HG03066 (cell line): Measurements from ENCODE around the gene VCX3B.
"Not testable (repeated sequence)": the region's sequence is repeated elsewhere in the genome, so short reads cannot be mapped to it uniquely, and the experiment has no call there.

Source experiments
- ATAC-seq: cut with Tn5 transposase; IDR thresholded peaks from one replicate; pipeline ENCODE4 v1.9.1; 2021; ENCODE audit warnings: low read depth; ENCODE audit not compliant: unreplicated experiment

Gene VCX3B

DNA sequence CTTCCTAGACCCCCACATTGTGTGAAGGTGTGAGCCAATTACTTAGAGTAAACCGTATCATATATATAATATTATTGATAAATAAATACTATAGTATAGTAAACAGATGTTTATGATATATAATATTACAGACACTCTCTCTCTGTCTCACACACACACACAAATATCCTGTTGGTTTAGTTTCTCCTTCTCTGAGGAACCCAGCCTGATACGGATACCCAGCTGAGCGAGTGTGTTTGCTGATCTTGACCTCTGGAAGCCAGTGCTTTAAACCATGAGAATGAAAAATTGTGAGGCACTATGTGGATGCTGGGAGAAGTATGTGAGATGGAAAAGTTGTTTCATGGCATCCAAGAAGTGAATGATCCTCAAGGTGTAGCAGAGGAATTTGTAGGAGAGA lies at the start of gene VCX3B:
Gene VCX3B (plus strand): TSS at position 301 of the 400 bp plus-strand sequence. CDS start 621 bp downstream, outside the sequence.
- not testable (repeated sequence) for ATAC-seq

- ATAC-seq = no peak
These were observed 46.3 kb upstream of the VCX3B start for GRCh38 chrX:8418301-8418700.

GRCh38 chrX:8424912-8425311 lies 39.7 kb upstream of the VCX3B start:
- ATAC-seq = no peak

DNA sequence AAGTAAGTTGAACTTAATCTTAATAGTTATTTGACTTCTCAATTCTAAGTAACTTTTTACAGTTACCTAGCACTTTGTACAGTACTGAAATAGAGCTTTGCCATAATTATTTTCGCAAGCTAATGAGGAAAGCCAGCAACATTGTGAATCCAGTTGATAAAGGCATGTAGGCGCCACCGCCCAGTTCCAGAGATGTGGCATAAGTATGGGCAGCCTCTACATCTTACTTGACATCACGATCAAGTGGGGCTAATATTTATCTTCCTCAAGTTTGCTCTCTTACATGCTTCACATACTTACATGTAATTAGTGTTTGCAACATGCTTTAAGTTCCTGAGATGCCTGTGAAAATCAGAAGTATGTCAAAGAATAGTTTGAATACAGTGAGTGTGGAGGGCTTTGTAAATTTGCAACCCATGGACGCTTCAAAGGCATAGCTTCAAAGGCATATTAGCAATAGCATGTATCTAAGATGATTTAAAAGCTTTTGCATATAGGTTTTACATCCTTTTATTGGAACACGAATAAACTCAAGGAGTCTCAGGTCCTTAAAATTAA lies 34.9 kb upstream of the VCX3B start:
- no peak for ATAC-seq

DNA sequence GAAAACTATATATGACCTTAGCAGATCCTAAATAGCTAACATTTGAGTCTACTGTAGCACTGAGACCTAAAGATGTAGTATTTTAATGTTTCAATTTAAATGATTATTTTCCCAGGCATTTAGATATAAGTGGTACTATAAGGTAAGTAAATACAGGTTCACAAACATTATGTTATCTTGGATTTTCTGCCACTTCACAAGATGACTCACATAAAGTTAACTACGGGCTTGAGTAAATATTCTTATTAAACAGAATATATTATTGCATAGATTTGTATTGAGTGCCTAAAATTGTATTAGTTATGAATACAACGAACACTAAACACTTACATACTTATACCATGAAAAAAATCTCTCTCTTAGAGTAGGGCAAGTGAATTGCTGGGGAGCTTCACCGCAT lies 34.2 kb upstream of the VCX3B start:
- ATAC-seq = no peak

DNA sequence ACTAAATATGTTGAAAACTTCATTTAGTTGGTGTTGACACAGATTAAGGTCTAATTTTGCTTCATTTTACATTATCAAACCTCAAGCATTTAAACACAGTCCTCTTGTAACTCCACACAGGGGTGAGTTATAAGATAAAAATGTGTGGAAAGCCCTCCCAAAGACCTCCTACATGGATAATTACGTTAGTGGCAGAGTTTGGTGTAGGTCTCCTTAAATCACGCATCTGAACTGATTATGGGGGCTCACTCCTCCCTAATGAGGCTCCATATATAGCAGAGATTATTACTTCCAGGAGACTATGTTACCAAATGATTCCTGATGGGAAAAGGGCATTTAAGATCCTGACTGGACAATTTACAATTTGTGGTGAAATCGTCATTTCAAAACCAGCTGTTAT lies 32.2 kb upstream of the VCX3B start:
- no peak for ATAC-seq

DNA sequence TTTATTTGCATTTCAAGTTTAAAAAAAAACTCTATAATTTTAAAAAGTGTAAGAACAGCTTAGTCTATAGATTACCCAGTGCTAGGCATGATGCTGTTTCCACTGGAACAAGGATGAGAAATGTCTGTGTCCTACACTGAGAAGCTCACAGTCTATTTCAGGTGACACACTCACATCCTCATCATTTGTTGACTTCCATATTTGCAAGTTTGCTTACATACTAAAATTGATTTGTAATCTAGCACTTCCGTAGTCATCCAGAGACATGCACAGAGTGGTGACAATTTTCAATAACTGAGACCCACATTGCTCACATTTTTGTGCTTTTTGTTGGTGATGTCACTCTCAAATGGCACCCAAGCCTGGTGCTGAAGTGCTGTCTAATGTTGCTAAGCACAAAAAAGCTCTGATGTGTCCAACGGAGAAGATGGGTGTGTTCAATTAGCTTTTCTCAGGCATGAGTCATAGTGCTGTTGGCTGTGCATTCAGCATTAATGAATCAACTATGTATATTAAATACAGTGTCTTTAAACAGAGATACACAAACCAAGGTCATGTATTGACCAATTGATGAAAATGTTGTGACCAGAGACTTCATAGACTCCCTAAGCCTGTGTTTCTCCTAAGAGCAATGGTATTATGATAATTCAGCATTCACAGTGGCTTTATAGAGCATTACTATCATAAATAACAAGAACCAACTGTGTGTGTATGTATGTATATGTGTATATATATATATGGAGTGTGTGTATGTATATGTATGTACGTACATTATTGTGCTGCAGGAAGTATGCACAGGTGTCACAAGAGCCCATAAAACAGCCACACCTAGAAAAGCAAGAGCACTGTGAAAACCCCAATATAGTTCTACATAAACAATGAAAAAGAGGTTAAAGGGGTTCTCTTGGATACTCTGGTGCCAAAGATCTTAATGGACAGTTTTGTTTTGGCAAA lies 31.2 kb upstream of the VCX3B start:
- ATAC-seq = no peak

DNA sequence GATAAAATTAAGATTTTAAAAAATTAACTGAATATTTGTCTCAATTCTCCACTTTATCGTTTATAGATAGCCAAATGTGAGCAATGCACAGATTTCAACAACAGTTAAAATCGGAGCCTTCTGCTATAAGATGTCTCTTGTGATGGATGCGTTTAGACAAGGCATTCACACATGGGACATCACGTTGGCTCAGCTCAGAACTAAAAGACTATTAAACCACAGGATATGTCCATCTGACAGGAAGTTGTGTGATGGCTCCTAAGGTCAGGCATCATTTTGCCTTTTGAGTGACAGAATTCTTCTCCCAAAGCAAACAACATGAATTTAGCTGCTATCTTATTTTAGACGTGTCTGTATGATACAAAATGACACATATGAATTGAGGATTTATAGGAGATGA lies 17.3 kb upstream of the VCX3B start:
- ATAC-seq = no peak

DNA sequence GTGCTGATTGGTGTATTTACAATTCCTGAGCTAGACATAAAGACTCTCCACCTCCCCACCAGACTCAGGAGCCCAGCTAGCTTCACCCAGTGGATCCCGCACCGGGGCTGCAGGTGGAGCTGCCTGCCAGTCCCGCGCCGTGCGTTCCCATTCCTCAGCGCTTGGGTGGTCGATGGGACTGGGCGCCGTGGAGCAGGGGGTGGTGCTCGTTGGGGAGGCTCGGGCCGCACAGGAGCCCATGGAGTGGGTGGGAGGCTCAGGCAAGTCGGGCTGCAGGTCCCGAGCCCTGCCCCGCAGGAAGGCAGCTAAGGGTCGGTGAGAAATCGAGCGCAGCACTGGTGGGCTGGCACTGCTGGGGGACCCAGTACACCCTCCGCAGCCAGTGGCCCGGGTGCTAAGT lies 12.3 kb upstream of the VCX3B start:
- not testable (repeated sequence) for ATAC-seq

DNA sequence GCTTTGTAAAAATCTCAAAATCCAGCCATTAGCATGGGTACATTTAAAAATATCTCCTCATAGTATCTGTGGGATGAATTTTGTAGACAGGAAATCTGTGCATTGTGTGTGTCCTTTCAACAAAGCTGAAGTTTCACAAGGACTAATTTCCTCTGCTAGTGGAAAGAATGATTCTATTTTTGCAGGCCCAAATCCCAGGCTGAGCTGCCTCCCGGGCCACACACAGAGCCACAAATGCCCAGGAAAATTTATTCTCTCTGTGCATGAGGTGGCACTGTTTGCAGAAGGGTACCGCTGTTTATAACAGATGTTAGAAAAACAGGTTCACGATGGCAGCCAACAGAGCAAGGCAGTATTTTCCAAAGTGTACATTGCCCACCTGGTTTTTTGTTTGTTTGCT lies 11.0 kb upstream of the VCX3B start:
- no peak for ATAC-seq

GRCh38 chrX:8455557-8455956 lies 9.1 kb upstream of the VCX3B start:
- ATAC-seq = no peak

- no peak for ATAC-seq
These were observed 2.1 kb upstream of the VCX3B start for GRCh38 chrX:8462488-8462887.

DNA sequence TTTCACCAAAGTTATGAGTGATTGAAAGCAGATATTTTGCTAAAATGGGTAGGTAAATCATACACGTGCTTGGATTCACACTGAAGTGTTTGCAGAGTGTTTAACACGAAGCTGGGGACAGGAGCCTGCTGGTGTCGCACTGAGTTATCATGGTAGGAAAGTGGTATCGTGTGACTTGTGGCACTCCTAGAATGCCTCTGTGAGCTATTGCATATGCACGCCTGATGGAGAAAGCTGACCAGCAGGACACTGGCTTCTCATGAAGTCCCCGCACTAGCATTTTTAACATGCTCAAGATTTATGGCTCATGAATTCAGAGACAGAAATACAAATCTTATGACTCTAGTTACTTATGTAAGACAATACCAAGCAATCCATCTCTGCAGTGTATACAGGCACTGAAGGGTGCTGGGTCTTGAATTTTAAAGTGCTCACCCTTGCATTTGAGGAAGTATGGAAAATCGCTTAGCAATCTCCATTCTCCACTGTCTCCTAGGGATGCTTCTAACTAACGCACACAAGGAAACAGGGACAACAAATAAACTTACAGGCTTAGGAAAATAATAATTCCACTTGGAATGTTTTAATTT lies 19.8 kb downstream of the VCX3B start:
- ATAC-seq = no peak

- not testable (repeated sequence) for ATAC-seq
These were observed 30.4 kb downstream of the VCX3B start for GRCh38 chrX:8495036-8495435.

DNA sequence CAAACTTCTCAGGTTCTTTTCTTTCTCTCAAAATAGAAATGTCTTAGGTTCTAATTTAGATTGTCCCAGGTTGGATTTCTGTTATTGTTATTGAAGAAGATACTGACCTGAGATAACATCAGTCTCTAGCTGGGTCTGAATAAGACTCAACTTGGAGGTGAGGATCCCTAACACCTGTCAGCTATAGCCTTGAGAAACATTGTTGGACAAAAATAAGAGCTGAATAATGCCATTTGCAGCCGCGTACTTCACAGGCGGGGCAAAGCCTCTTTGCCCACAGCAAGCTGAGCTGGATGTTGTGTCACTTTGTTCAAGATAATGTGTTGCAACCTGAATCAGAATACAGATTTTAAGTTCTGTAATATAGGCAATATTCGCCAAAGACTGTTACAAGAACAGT lies 35.6 kb downstream of the VCX3B start:
- no peak for ATAC-seq

- ATAC-seq = not testable (repeated sequence)
These were observed 37.5 kb downstream of the VCX3B start for GRCh38 chrX:8502101-8502500.

DNA sequence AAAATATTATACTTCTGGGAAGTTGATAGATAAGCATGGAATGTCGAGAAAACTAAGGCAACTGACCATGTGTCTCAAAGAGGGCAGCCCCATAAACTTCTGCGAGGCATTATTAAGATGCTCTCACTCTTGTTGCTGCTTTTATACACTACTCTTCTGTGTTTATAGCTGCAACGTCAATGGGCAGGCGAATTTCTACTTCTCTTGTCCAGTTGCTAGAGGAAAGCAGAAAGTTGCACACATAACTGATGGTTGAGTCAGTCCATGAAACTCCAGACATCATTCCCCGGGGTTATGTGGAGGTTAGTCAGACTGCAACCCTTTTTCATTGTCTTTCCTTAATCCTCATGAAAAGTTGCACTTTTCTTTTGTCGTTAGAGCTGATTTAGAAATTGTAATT lies 39.8 kb downstream of the VCX3B start:
- no peak for ATAC-seq
